ENCODE measurements around the gene MYF5.

GRCh38 chr12:80766210-80766609 is 49.5 kb downstream of the MYF5 start:
- TF ChIP-seq USF2 (IDR thresholded peaks at IDR 0.05; ENCODE audit: borderline replicate concordance, low read depth, low read length) (no peak), TAF1 (IDR thresholded peaks at IDR 0.05; ENCODE audit: borderline replicate concordance, low read depth, low read length) (no peak), POLR2AphosphoS5 (IDR thresholded peaks at IDR 0.05; ENCODE audit: low read depth, low read length) (no peak), NRF1 (IDR thresholded peaks at IDR 0.05; ENCODE audit: low read depth, low read length) (no peak), FOSL2 (IDR thresholded peaks at IDR 0.05; ENCODE audit: borderline replicate concordance, low read depth) (no peak), RCOR1 (IDR thresholded peaks at IDR 0.05; ENCODE audit: low read length) (no peak), TEAD4 (IDR thresholded peaks at IDR 0.05; ENCODE audit: borderline replicate concordance, insufficient read depth) (no peak), RAD21 (IDR thresholded peaks at IDR 0.05; ENCODE audit: low read length) (no peak), MXI1 (IDR thresholded peaks at IDR 0.05; ENCODE audit: low read depth, low read length) (no peak), CHD2 (IDR thresholded peaks at IDR 0.05; ENCODE audit: low read length, partially characterized antibody) (no peak), RFX5 (IDR thresholded peaks at IDR 0.05; ENCODE audit: low read length) (no peak), EP300 (IDR thresholded peaks at IDR 0.05; ENCODE audit: borderline replicate concordance in 1 of 2, low read depth in 1 of 2, low read length in 1 of 2) (no peak)
- TF ChIP-seq, protein P1, sequence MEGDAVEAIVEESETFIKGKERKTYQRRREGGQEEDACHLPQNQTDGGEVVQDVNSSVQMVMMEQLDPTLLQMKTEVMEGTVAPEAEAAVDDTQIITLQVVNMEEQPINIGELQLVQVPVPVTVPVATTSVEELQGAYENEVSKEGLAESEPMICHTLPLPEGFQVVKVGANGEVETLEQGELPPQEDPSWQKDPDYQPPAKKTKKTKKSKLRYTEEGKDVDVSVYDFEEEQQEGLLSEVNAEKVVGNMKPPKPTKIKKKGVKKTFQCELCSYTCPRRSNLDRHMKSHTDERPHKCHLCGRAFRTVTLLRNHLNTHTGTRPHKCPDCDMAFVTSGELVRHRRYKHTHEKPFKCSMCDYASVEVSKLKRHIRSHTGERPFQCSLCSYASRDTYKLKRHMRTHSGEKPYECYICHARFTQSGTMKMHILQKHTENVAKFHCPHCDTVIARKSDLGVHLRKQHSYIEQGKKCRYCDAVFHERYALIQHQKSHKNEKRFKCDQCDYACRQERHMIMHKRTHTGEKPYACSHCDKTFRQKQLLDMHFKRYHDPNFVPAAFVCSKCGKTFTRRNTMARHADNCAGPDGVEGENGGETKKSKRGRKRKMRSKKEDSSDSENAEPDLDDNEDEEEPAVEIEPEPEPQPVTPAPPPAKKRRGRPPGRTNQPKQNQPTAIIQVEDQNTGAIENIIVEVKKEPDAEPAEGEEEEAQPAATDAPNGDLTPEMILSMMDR (IDR thresholded peaks at IDR 0.05), result no peak
- TF ChIP-seq, protein P2, sequence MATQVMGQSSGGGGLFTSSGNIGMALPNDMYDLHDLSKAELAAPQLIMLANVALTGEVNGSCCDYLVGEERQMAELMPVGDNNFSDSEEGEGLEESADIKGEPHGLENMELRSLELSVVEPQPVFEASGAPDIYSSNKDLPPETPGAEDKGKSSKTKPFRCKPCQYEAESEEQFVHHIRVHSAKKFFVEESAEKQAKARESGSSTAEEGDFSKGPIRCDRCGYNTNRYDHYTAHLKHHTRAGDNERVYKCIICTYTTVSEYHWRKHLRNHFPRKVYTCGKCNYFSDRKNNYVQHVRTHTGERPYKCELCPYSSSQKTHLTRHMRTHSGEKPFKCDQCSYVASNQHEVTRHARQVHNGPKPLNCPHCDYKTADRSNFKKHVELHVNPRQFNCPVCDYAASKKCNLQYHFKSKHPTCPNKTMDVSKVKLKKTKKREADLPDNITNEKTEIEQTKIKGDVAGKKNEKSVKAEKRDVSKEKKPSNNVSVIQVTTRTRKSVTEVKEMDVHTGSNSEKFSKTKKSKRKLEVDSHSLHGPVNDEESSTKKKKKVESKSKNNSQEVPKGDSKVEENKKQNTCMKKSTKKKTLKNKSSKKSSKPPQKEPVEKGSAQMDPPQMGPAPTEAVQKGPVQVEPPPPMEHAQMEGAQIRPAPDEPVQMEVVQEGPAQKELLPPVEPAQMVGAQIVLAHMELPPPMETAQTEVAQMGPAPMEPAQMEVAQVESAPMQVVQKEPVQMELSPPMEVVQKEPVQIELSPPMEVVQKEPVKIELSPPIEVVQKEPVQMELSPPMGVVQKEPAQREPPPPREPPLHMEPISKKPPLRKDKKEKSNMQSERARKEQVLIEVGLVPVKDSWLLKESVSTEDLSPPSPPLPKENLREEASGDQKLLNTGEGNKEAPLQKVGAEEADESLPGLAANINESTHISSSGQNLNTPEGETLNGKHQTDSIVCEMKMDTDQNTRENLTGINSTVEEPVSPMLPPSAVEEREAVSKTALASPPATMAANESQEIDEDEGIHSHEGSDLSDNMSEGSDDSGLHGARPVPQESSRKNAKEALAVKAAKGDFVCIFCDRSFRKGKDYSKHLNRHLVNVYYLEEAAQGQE (IDR thresholded peaks at IDR 0.05; ENCODE audit: low read depth, low read length), result no peak
